HG03442 (cell line): ENCODE measurements around the gene INSYN2A.

Source experiments
- ATAC-seq: cut with Tn5 transposase; IDR thresholded peaks from one replicate; pipeline ENCODE4 v1.9.1; 2021; ENCODE audit warnings: mild to moderate bottlenecking, moderate library complexity; ENCODE audit not compliant: unreplicated experiment

The INSYN2A gene

GRCh38 chr10:127195571-127196281, 665 bp downstream of the INSYN2A start:
- ATAC-seq = no peak

- no peak for ATAC-seq
Measured at GRCh38 chr10:127195041-127195506, 1.3 kb downstream of the INSYN2A start.

- ATAC-seq = no peak
Measured at GRCh38 chr10:127194599-127194998, 1.8 kb downstream of the INSYN2A start.

- ATAC-seq = no peak
Measured at GRCh38 chr10:127194111-127194510, 2.3 kb downstream of the INSYN2A start.

- ATAC-seq = no peak
Measured at GRCh38 chr10:127193125-127193524, 3.3 kb downstream of the INSYN2A start.

- ATAC-seq = no peak
Measured at GRCh38 chr10:127190427-127190826, 6.0 kb downstream of the INSYN2A start.

GRCh38 chr10:127189226-127189625, 7.2 kb downstream of the INSYN2A start:
- ATAC-seq = no peak

GRCh38 chr10:127186813-127187212, 9.6 kb downstream of the INSYN2A start:
- ATAC-seq = no peak

GRCh38 chr10:127184582-127184981, 11.8 kb downstream of the INSYN2A start:
- no peak for ATAC-seq

- no peak for ATAC-seq
Measured at GRCh38 chr10:127182161-127182560, 14.2 kb downstream of the INSYN2A start.

- no peak for ATAC-seq
Measured at GRCh38 chr10:127179612-127180250, 16.7 kb downstream of the INSYN2A start.

GRCh38 chr10:127176649-127177048, 19.7 kb downstream of the INSYN2A start:
- no peak for ATAC-seq

- no peak for ATAC-seq
Measured at GRCh38 chr10:127175357-127176110, 20.9 kb downstream of the INSYN2A start.

- no peak for ATAC-seq
Measured at GRCh38 chr10:127174866-127175265, 21.5 kb downstream of the INSYN2A start.

- ATAC-seq = no peak
Measured at GRCh38 chr10:127168261-127168660, 28.1 kb downstream of the INSYN2A start.

GRCh38 chr10:127162841-127163240, 33.5 kb downstream of the INSYN2A start:
- ATAC-seq = no peak

- ATAC-seq = no peak
Measured at GRCh38 chr10:127161482-127161881, 34.9 kb downstream of the INSYN2A start.

GRCh38 chr10:127159648-127160245, 36.6 kb downstream of the INSYN2A start:
- ATAC-seq = no peak

GRCh38 chr10:127158662-127159061, 37.7 kb downstream of the INSYN2A start:
- ATAC-seq = no peak

GRCh38 chr10:127157506-127158200, 38.7 kb downstream of the INSYN2A start:
- ATAC-seq = no peak

- no peak for ATAC-seq
Measured at GRCh38 chr10:127157089-127157488, 39.3 kb downstream of the INSYN2A start.
